ENCODE results near the gene ABCD4.
"Not testable (repeated sequence)": the region's sequence is repeated elsewhere in the genome, so short reads cannot be mapped to it uniquely, and the experiment has no call there.

Gene ABCD4

GRCh38 chr14:74281069-74281468 is 21.7 kb downstream of the ABCD4 start:
- no peak overlapping the region for H3K4me3 ChIP-seq (ENCODE audit: low read depth, low read length)
- TF ChIP-seq, protein P1, sequence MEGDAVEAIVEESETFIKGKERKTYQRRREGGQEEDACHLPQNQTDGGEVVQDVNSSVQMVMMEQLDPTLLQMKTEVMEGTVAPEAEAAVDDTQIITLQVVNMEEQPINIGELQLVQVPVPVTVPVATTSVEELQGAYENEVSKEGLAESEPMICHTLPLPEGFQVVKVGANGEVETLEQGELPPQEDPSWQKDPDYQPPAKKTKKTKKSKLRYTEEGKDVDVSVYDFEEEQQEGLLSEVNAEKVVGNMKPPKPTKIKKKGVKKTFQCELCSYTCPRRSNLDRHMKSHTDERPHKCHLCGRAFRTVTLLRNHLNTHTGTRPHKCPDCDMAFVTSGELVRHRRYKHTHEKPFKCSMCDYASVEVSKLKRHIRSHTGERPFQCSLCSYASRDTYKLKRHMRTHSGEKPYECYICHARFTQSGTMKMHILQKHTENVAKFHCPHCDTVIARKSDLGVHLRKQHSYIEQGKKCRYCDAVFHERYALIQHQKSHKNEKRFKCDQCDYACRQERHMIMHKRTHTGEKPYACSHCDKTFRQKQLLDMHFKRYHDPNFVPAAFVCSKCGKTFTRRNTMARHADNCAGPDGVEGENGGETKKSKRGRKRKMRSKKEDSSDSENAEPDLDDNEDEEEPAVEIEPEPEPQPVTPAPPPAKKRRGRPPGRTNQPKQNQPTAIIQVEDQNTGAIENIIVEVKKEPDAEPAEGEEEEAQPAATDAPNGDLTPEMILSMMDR (IDR thresholded peaks at IDR 0.05; ENCODE audit: low read depth, low read length), result no peak

DNA sequence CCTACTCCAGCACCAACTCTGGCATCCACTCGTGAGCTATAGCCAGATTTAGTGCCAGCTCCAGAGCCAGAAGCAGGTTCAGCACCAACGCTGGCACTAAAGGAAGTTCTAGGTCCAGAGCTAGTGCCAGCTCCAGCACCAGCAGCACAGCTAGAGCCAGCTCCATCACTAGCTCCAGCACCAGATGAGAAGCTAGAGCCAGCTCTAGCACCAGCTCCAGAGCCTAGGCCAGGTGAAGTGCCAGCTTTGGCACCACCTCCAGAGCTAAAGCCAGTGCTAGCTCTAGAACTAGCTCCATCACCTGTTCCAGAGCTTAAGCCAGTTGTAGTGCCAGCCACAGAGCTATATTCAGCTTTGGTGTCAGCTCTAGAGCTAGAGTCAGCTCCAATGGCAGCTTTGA is 24.7 kb downstream of the ABCD4 start:
- DNase-seq, result no peak
- no peaks in the 10 kb centered on the region for H3K36me3 ChIP-seq
- no peaks in the 10 kb centered on the region for H3K4me1 ChIP-seq
- TF ChIP-seq, protein P1 (IDR thresholded peaks at IDR 0.05; ENCODE audit: low read depth, low read length), result no peak
- H3K27me3 ChIP-seq, result no peaks in the 10 kb centered on the region
- H3K4me3 ChIP-seq (ENCODE audit: low read depth, low read length), result no peak overlapping the region
- no peaks in the 10 kb centered on the region for H3K9me3 ChIP-seq

More at GRCh38 chr14:74281069-74281468, 21.7 kb downstream of the ABCD4 start:
- DNase-seq, result no peak
- Histone ChIP-seq H3K36me3 (peaks cover 7% of the 10 kb centered on the region), H3K4me1 (no peaks in the 10 kb centered on the region), H3K27me3 (no peaks in the 10 kb centered on the region), H3K9me3 (no peaks in the 10 kb centered on the region)

- Histone ChIP-seq H3K4me1 (no peaks in the 10 kb centered on the region), H3K27me3 (no peaks in the 10 kb centered on the region), H3K9me3 (no peaks in the 10 kb centered on the region), H3K4me3 (ENCODE audit: low read depth, low read length) (no peak overlapping the region), H3K36me3 (no peaks in the 10 kb centered on the region)
- TF ChIP-seq, protein P1 (IDR thresholded peaks at IDR 0.05; ENCODE audit: low read depth, low read length), result no peak
- DNase-seq, result peak; percentile 38
Observed at GRCh38 chr14:74275241-74275841, 27.4 kb downstream of the ABCD4 start.

- no peak overlapping the region for H3K4me3 ChIP-seq (ENCODE audit: low read depth, low read length)
- no peaks in the 10 kb centered on the region for H3K36me3 ChIP-seq
- H3K27me3 ChIP-seq, result no peaks in the 10 kb centered on the region
- no peaks in the 10 kb centered on the region for H3K9me3 ChIP-seq
- TF ChIP-seq, protein P1 (IDR thresholded peaks at IDR 0.05; ENCODE audit: low read depth, low read length), result no peak
- no peak for DNase-seq
- no peaks in the 10 kb centered on the region for H3K4me1 ChIP-seq
Observed at GRCh38 chr14:74271365-74271764, 31.4 kb downstream of the ABCD4 start.

GRCh38 chr14:74270382-74271177 is 32.2 kb downstream of the ABCD4 start:
- not testable (repeated sequence) for H3K4me1 ChIP-seq; H3K9me3 ChIP-seq; DNase-seq; H3K4me3 ChIP-seq (ENCODE audit: low read depth, low read length); H3K27me3 ChIP-seq; H3K36me3 ChIP-seq

DNA sequence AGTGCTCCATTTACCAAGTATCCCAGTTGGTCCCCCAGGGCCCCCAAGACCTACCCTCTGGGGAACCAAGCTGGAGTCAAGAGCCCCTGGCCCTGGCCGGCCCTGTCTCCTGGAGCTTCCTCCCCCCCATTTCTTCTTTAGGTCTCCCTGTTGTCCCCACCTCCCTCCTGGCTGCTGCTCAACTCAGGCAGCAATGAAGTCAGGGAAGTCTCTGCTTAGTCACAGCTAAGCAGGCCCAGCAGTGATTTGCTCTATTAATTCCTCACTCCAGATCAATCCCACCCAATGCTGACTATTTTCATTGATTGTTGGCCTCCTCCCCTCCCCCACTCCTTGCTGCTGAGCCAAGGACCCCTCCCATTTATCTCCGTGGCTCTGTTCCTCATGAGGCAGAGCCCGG is 35.1 kb downstream of the ABCD4 start:
- no peaks in the 10 kb centered on the region for H3K9me3 ChIP-seq
- DNase-seq, result no peak
- H3K4me1 ChIP-seq, result no peaks in the 10 kb centered on the region
- H3K4me3 ChIP-seq (ENCODE audit: low read depth, low read length), result no peak overlapping the region
- H3K36me3 ChIP-seq, result no peaks in the 10 kb centered on the region
- TF ChIP-seq, protein P1 (IDR thresholded peaks at IDR 0.05; ENCODE audit: low read depth, low read length), result no peak
- no peaks in the 10 kb centered on the region for H3K27me3 ChIP-seq

All from BE2C (cell line).